Prostate gland (tissue), 2 donors: ENCODE results near the gene PLEKHM3.

Experiments used
- CTCF ChIP-seq, 4 experiments: fragments of 200-600 bp in 2 of 4; fragments of 450-650 bp in 2 of 4; sonication (generic) in 2 of 4; IDR thresholded peaks; 1 replicate in 3 of 4; 2 replicates in 1 of 4; pipeline ENCODE4 v1.5.1; 2016 to 2019; ENCODE audit warnings: antibody characterized with exemption in 4 of 4, mild to moderate bottlenecking in 2 of 4, moderate library complexity in 2 of 4
- POLR2AphosphoS5 ChIP-seq: sonication (generic); formaldehyde crosslinking; IDR thresholded peaks from one replicate; pipeline ENCODE4 v1.6.1; 2017; ENCODE audit warnings: antibody characterized with exemption

DNA sequence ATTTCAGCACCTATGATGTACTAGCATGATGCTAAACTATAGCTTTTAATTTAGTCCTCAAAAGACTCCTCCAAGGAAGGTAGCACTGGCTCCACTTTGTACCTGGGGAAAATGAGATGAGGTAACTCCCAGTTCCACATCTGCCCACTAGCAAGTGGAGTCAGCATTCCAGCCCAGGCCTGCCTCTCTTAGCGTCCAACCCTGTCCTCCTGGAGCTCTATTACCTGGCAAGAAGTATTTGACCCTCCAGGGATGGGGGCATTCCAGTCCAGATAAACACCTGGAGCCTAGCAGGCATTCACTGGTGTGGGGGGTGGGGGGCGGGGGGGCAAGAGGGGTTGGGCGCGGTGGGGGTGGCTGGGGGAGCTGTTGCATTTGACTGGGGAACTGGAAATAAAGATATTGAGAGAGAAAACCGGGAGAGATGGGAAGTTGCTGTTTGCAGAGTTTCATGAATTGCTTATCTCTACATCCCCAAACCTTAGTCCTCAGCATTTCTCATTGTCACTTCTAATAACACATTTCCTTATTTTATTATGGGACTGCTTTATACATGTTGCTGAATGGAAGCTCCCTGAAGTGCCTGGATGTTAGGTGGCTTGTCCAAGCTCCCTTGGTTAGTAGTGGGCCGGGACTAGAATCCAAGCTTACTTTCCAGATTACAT, 233.6 kb downstream of the PLEKHM3 start:
- TF ChIP-seq CTCF (IDR thresholded peaks at IDR 0.05) (no peak), POLR2AphosphoS5 (no peak)
